Spinal cord (tissue), 10 donors: ENCODE measurements around the gene IL23A. TPM values are rescaled to one million over a fixed set of nuclear protein-coding genes. Genes with fewer than 3 reads are reported as not detected.

Experiments
- DNase-seq, 6 donors: peaks; one replicate each; pipeline versions ENCODE4 v3.0.0 to v3.0.0-alpha.2; 2013 to 2015; ENCODE audit warnings: low spot score in 6 of 6, low read depth in 4 of 6
- H3K27ac ChIP-seq: one replicate; pipeline ENCODE4 v1.5.1; 2013; ENCODE audit warnings: low read depth, low read length, control low read depth
- H3K27me3 ChIP-seq: one replicate; pipeline ENCODE4 v1.6.1; 2013; ENCODE audit warnings: low read length; ENCODE audit not compliant: control insufficient read depth, insufficient read depth
- H3K36me3 ChIP-seq: one replicate; pipeline ENCODE4 v1.6.1; 2013; ENCODE audit warnings: low read length; ENCODE audit not compliant: control insufficient read depth, insufficient read depth
- H3K4me1 ChIP-seq: one replicate; pipeline ENCODE4 v1.6.1; 2013; ENCODE audit warnings: low read length; ENCODE audit not compliant: control insufficient read depth, insufficient read depth
- H3K4me3 ChIP-seq: one replicate; pipeline ENCODE4 v1.5.1; 2013; ENCODE audit warnings: low read depth, low read length, control low read depth
- H3K9me3 ChIP-seq: one replicate; pipeline ENCODE4 v1.6.1; 2013; ENCODE audit warnings: low read length; ENCODE audit not compliant: control insufficient read depth, insufficient read depth
- WGBS: methylation state at CpG from one replicate; pipeline ENCODE4 v1.1.5; 2013; ENCODE audit warnings: missing lambda C conversion rate; ENCODE audit not compliant: insufficient coverage; 5-methylcytosine and 5-hydroxymethylcytosine counted together
- polyA plus RNA-seq, 2 donors: library from polyadenylated mRNA; unstranded; fragments of 120-200 nt; gene quantifications; one replicate each; pipeline ENCODE4 v1.2.1, GENCODE V29; 2013; ENCODE audit not compliant: insufficient read length in 2 of 2
- total RNA-seq, 2 donors: library from RNA; depleted of rRNA in 1 of 2; stranded (reverse); fragments of 120-200 nt in 1 of 2; fragments of >200 nt in 1 of 2; gene quantifications; one replicate each; pipeline versions ENCODE4 v1.2.3 to v1.2.4, GENCODE V29; 2013 to 2014
- donor health status: healthy.

IL23A gene
- total and polyA plus RNA-seq, 4 donors, result 0.22 to 0.80 (median 0.46) TPM; not detected in 1

- 100% methylated on average over 1 of the region's 3 CpGs for WGBS
- Histone ChIP-seq H3K27ac (no peak overlapping the region), H3K36me3 (peaks cover 50% of the 10 kb centered on the region)
Measured at GRCh38 chr12:56304276-56304675, 34.4 kb upstream of the IL23A start.

GRCh38 chr12:56304872-56305590 lies 33.7 kb upstream of the IL23A start:
- H3K27ac ChIP-seq, result no peak overlapping the region
- peaks cover 11% of the 10 kb centered on the region for H3K4me1 ChIP-seq
- 100% methylated on average over 1 of the region's 8 CpGs for WGBS
- H3K27me3 ChIP-seq, result no peaks in the 10 kb centered on the region
- H3K36me3 ChIP-seq, result peaks cover 53% of the 10 kb centered on the region
- no peak for DNase-seq
- no peaks in the 10 kb centered on the region for H3K9me3 ChIP-seq
- no peak overlapping the region for H3K4me3 ChIP-seq

More at GRCh38 chr12:56304276-56304675, 34.4 kb upstream of the IL23A start:
- no peaks in the 10 kb centered on the region for H3K27me3 ChIP-seq
- H3K9me3 ChIP-seq, result no peaks in the 10 kb centered on the region
- peaks cover 11% of the 10 kb centered on the region for H3K4me1 ChIP-seq
- H3K4me3 ChIP-seq, result no peak overlapping the region
- DNase-seq, result no peak

GRCh38 chr12:56307221-56307965 lies 31.3 kb upstream of the IL23A start:
- 95% methylated on average over 4 of the region's 7 CpGs for WGBS
- Histone ChIP-seq H3K4me1 (no peaks in the 10 kb centered on the region), H3K27me3 (no peaks in the 10 kb centered on the region), H3K9me3 (no peaks in the 10 kb centered on the region), H3K27ac (no peak overlapping the region), H3K4me3 (no peak overlapping the region), H3K36me3 (peaks cover 64% of the 10 kb centered on the region)
- no peak for DNase-seq

- no peak overlapping the region for H3K27ac ChIP-seq
- WGBS, result 86% methylated on average over 1 of the region's 3 CpGs
- peaks cover 65% of the 10 kb centered on the region for H3K36me3 ChIP-seq
Measured at GRCh38 chr12:56308714-56309113, 30.0 kb upstream of the IL23A start.

GRCh38 chr12:56311003-56311402 lies 27.7 kb upstream of the IL23A start:
- Histone ChIP-seq H3K27me3 (no peaks in the 10 kb centered on the region), H3K36me3 (peaks cover 48% of the 10 kb centered on the region), H3K27ac (no peak overlapping the region), H3K4me3 (no peak overlapping the region), H3K4me1 (peaks cover 8% of the 10 kb centered on the region), H3K9me3 (no peaks in the 10 kb centered on the region)
- 99% methylated on average over 12 of the region's 12 CpGs for WGBS
- no peak for DNase-seq

More at GRCh38 chr12:56308714-56309113, 30.0 kb upstream of the IL23A start:
- Histone ChIP-seq H3K4me3 (no peak overlapping the region), H3K9me3 (no peaks in the 10 kb centered on the region), H3K4me1 (no peaks in the 10 kb centered on the region), H3K27me3 (no peaks in the 10 kb centered on the region)
- no peak for DNase-seq

GRCh38 chr12:56315249-56315621 lies 23.4 kb upstream of the IL23A start:
- Histone ChIP-seq H3K4me3 (peak overlapping the region; percentile 97), H3K36me3 (peaks cover 38% of the 10 kb centered on the region), H3K27me3 (no peaks in the 10 kb centered on the region), H3K27ac (peak overlapping the region; percentile 98), H3K9me3 (no peaks in the 10 kb centered on the region), H3K4me1 (peaks cover 16% of the 10 kb centered on the region)
- DNase-seq, result peak in 3 of 6 donors; percentile 28 to 80 (median 62)
- 0% methylated on average over 10 of the region's 11 CpGs for WGBS

GRCh38 chr12:56315622-56316473 lies 22.8 kb upstream of the IL23A start, which contains the start of gene CNPY2:
Gene CNPY2 (minus strand): TSS chr12:56315988. CDS start chr12:56315217, 771 bp downstream.
- Histone ChIP-seq H3K9me3 (no peaks in the 10 kb centered on the region), H3K27ac (peak within 1 kb of the TSS; percentile 98), H3K27me3 (no peaks in the 10 kb centered on the region), H3K36me3 (peaks cover 36% of the 10 kb centered on the region), H3K4me3 (peak within 1 kb of the TSS; percentile 97), H3K4me1 (peaks cover 16% of the 10 kb centered on the region)
- DNase-seq, result peak; percentile 91 to 99 (median 93)
- under 1% methylated on average over 62 of the region's 62 CpGs for WGBS

- H3K4me3 ChIP-seq, result no peak overlapping the region
- peaks cover 33% of the 10 kb centered on the region for H3K36me3 ChIP-seq
- no CpG with 5 or more reads among the region's 3 CpGs for WGBS
- no peaks in the 10 kb centered on the region for H3K27me3 ChIP-seq
- H3K9me3 ChIP-seq, result no peaks in the 10 kb centered on the region
- H3K27ac ChIP-seq, result no peak overlapping the region
- no peak for DNase-seq
- peaks cover 16% of the 10 kb centered on the region for H3K4me1 ChIP-seq
Measured at GRCh38 chr12:56317675-56318074, 21.0 kb upstream of the IL23A start.

- H3K36me3 ChIP-seq, result peaks cover 48% of the 10 kb centered on the region
- no peaks in the 10 kb centered on the region for H3K9me3 ChIP-seq
- H3K27me3 ChIP-seq, result no peaks in the 10 kb centered on the region
- no peak overlapping the region for H3K4me3 ChIP-seq
- peaks cover 8% of the 10 kb centered on the region for H3K4me1 ChIP-seq
- 93% methylated on average over 1 of the region's 2 CpGs for WGBS
- H3K27ac ChIP-seq, result no peak overlapping the region
- DNase-seq, result no peak
Measured at GRCh38 chr12:56321027-56321426, 17.7 kb upstream of the IL23A start.
